K562 (cell line): ENCODE measurements around the gene CHN1. TPM values are rescaled to one million over a fixed set of nuclear protein-coding genes. Genes with fewer than 3 reads are reported as not detected.

Source experiments
- ATAC-seq: fragments of 200-7000 bp; cut with Tn5 transposase; 3 replicates; pipeline ENCODE4 v1.9.1; 2020; ENCODE audit warnings: moderate library complexity
- BruUV-seq: library from RNA; stranded (reverse); fragments of 400-500 nt; replicated peaks from 2 replicates; lab custom pipeline; 2021; lab: Mats Ljungman, UMichigan
- CTCF ChIA-PET: fragments of 300-600 bp; formaldehyde crosslinking; extraction: SDS; loops from one replicate; lab custom pipeline; 2021; ENCODE audit warnings: low intra/inter-chr PET ratio; lab: Yijun Ruan, JAX
- POLR2A ChIA-PET: fragments of 300-600, 350-650 bp; sonication (Branson Sonifier 250); formaldehyde crosslinking; extraction: SDS; loops from one replicate; lab custom pipeline; 2021; ENCODE audit warnings: antibody characterized with exemption, inconsistent platforms; lab: Yijun Ruan, JAX
- DNase-seq, 4 experiments: peaks; one replicate each; pipeline versions ENCODE4 v3.0.0 to v3.0.0-alpha.2; 2011 to 2018; ENCODE audit warnings: low spot score in 3 of 4, mixed read lengths in 3 of 4; ENCODE audit errors: extremely low read depth in 1 of 4
- FAIRE-seq: peaks from 2 replicates; lab custom pipeline; 2011; peaks lifted over from hg19 to GRCh38; lab: Jason Lieb, UNC
- H2AFZ ChIP-seq: 2 replicates; pipeline ENCODE4 v1.6.0; 2011; ENCODE audit warnings: low read depth, low read length, control low read depth, inconsistent platforms
- H3K27ac ChIP-seq: fragments of 200-600 bp; 3 replicates; pipeline ENCODE4 v1.8.0; 2011; ENCODE audit warnings: low read depth, mild to moderate bottlenecking, control low read depth, inconsistent platforms, low read length, moderate library complexity, mixed read lengths; ENCODE audit errors: extremely low read depth
- H3K27me3 ChIP-seq, 2 experiments: fragments of 300-600 bp in 1 of 2; 2 replicates in 1 of 2; 3 replicates in 1 of 2; pipeline versions ENCODE4 v1.6.0 to v1.8.0; 2011; ENCODE audit warnings: inconsistent platforms in 2 of 2, low read length in 2 of 2, mild to moderate bottlenecking in 1 of 2, mixed read lengths in 1 of 2, moderate library complexity in 1 of 2; ENCODE audit not compliant: control insufficient read depth in 2 of 2, insufficient read depth in 2 of 2
- H3K36me3 ChIP-seq: fragments of 300-600 bp; 3 replicates; pipeline ENCODE4 v1.8.0; 2011; ENCODE audit warnings: mild to moderate bottlenecking, low read length, inconsistent platforms; ENCODE audit not compliant: control insufficient read depth, insufficient read depth
- H3K4me1 ChIP-seq, 2 experiments: fragments of 200-600 bp in 1 of 2; replicated peaks in 1 of 2; 2 replicates in 1 of 2; 3 replicates in 1 of 2; pipeline versions ENCODE4 v1.5.1 to v1.8.0; 2011; ENCODE audit warnings: inconsistent platforms in 2 of 2, low read length in 2 of 2, mild to moderate bottlenecking in 1 of 2, mixed read lengths in 1 of 2, moderate library complexity in 1 of 2; ENCODE audit not compliant: control insufficient read depth in 2 of 2, insufficient read depth in 2 of 2
- H3K4me2 ChIP-seq: 2 replicates; pipeline ENCODE4 v1.6.1; 2011; ENCODE audit warnings: low read length, control low read depth, inconsistent platforms, mixed read lengths; ENCODE audit not compliant: insufficient read depth
- H3K4me3 ChIP-seq: fragments of 200-600 bp; sonication (generic), shearing (Covaris generic); 2 replicates; pipeline ENCODE4 v1.5.1; 2016; ENCODE audit warnings: control low read depth, inconsistent platforms
- H3K79me2 ChIP-seq: fragments of 200-600 bp; 3 replicates; pipeline ENCODE4 v1.8.0; 2011; ENCODE audit warnings: low read length, inconsistent platforms; ENCODE audit not compliant: control insufficient read depth, insufficient read depth
- H3K9ac ChIP-seq, 2 experiments: 2 replicates each; pipeline versions ENCODE4 v1.6.0 to v1.6.1; 2011; ENCODE audit warnings: low read depth in 2 of 2, low read length in 2 of 2, control low read depth in 1 of 2, inconsistent platforms in 1 of 2, mild to moderate bottlenecking in 1 of 2, mixed read lengths in 1 of 2; ENCODE audit not compliant: insufficient read depth in 1 of 2
- H3K9me1 ChIP-seq: one replicate; pipeline ENCODE4 v1.6.0; 2011; ENCODE audit warnings: inconsistent platforms, mild to moderate bottlenecking, low read length, moderate library complexity; ENCODE audit not compliant: control insufficient read depth, insufficient read depth
- H3K9me3 ChIP-seq: replicated peaks from 2 replicates; pipeline ENCODE4 v1.5.1; 2011; ENCODE audit warnings: low read depth, low read length, inconsistent platforms; ENCODE audit not compliant: control insufficient read depth, insufficient read depth
- H4K20me1 ChIP-seq: replicated peaks from 2 replicates; pipeline ENCODE4 v1.6.1; 2011; ENCODE audit warnings: low read length, inconsistent platforms, mixed read lengths; ENCODE audit not compliant: control insufficient read depth, insufficient read depth
- NFIC ChIP-seq: fragments of 450-650 bp; IDR thresholded peaks from 2 replicates; pipeline ENCODE4 v1.6.1; 2017; ENCODE audit warnings: mild to moderate bottlenecking, inconsistent platforms
- RNF2 ChIP-seq: sonication (generic); IDR thresholded peaks from 2 replicates; pipeline ENCODE4 v1.6.1; 2016
- SNIP1 ChIP-seq: fragments of 450-650 bp; IDR thresholded peaks from 2 replicates; pipeline ENCODE4 v1.7.1; 2017; ENCODE audit warnings: low read depth, mild to moderate bottlenecking
- ZNF354B ChIP-seq: fragments of 250-450 bp; sonication (Bioruptor Pico); IDR thresholded peaks from 2 replicates; pipeline ENCODE4 v1.4.0; 2020
- ZNF75A ChIP-seq: fragments of 450-650 bp; formaldehyde crosslinking; IDR thresholded peaks from 2 replicates; pipeline ENCODE4 v1.4.0; 2020; ENCODE audit warnings: mild to moderate bottlenecking
- WGBS: fragments of 100-300 bp; shearing (Covaris generic); methylation state at CpG from one replicate; pipeline ENCODE4 v1.1.6; 2016; ENCODE audit warnings: low coverage, mixed read lengths; ENCODE audit not compliant: insufficient coverage; ENCODE audit errors: missing lambda C conversion rate; 5-methylcytosine and 5-hydroxymethylcytosine counted together
- in situ Hi-C: fragments of 300-500 bp; cut with MboI; formaldehyde crosslinking; loops from 4 replicates; pipeline ENCODE4 v1.15.0; 2018; ENCODE audit warnings: inconsistent platforms, mixed read lengths
- intact Hi-C: fragments of 100-400 bp; cut with micrococcal nuclease; formaldehyde crosslinking; loops from 2 replicates; pipeline ENCODE4 v1.14.2; 2022
- polyA plus RNA-seq, 8 experiments: library from polyadenylated mRNA; depleted of rRNA in 4 of 8; stranded (reverse) in 5 of 8; unstranded in 3 of 8; fragments of >200 nt; fragmentation: Nextera tagmentation in 2 of 8; fragmentation: Illumina TruSeq in 1 of 8; extraction: Ambion mirVana in 2 of 8; extraction: Trizol in 1 of 8; gene quantifications; 2 replicates each; pipeline versions ENCODE4 v1.2.1 to v1.2.3, GENCODE V29; 2011 to 2014; ENCODE audit warnings: inconsistent platforms in 1 of 8, missing spikeins in 1 of 8
- total RNA-seq, 7 experiments: library from RNA; depleted of rRNA in 6 of 7; stranded (reverse); fragments of >200 nt in 6 of 7; fragmentation: Illumina TruSeq in 2 of 7; extraction: Trizol in 2 of 7; gene quantifications; 2 replicates each; pipeline versions ENCODE4 v1.2.1 to v1.2.3, GENCODE V29; 2011 to 2021; ENCODE audit warnings: low replicate concordance in 1 of 7
- TF ChIP-seq, protein P1 (sequence below), 2 experiments: fragments of 450-650 bp in 1 of 2; sonication (generic) in 1 of 2; formaldehyde crosslinking in 1 of 2; IDR thresholded peaks in 1 of 2; conservative IDR thresholded peaks in 1 of 2; 2 replicates each; pipeline versions ENCODE4 v1.6.1 to v1.8.1; 2016 to 2023; ENCODE audit warnings: mild to moderate bottlenecking in 2 of 2, moderate library complexity in 2 of 2, inconsistent platforms in 1 of 2, missing genetic modification reagents in 1 of 2
- TF ChIP-seq, protein P2 (sequence below): sonication (generic); IDR thresholded peaks from 2 replicates; pipeline ENCODE4 v1.6.1; 2016

CHN1 gene
- total and polyA plus RNA-seq, 9 of the 15 experiments (the other 6 are each of a cell fraction or from before 2014, with no cell fraction given), result 0.17 to 2.0 (median 0.87) TPM

DNA sequence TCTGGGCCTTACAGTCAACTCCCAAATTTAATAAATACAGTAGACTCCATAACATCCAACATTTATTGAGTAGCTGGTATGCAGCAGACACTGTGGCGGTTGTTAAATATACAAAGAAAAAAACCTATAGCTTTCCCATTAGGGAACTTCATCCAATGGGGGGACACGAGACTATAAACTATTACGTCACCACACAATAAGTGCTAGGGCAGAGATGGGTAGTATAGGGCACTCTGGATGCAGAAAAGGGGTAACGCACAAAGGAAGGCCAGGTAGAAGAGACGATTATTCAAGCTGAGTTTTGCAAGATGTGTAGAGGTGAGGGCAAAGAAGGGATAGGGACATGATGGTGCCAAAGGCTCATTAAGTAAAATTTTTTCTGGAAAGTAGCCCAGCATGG, 10.8 kb downstream of the CHN1 start:
- no peak for FAIRE-seq
- H4K20me1 ChIP-seq, result no peaks in the 10 kb centered on the region; the same call in 1 of the 2 replicates
- no peak for DNase-seq
- H3K36me3 ChIP-seq, result no peaks in the 10 kb centered on the region
- no peak overlapping the region for H3K9ac ChIP-seq
- no peaks in the 10 kb centered on the region for H3K4me1 ChIP-seq
- ATAC-seq, result no peak
- TF ChIP-seq, protein P1, sequence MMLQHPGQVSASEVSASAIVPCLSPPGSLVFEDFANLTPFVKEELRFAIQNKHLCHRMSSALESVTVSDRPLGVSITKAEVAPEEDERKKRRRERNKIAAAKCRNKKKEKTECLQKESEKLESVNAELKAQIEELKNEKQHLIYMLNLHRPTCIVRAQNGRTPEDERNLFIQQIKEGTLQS (IDR thresholded peaks at IDR 0.05), result peak; percentile 58; the same call in 1 of the 2 replicates
- TF ChIP-seq, protein P1 (CRISPR knock-in tag; conservative IDR thresholded peaks at IDR 0.05), result no peak
- no peak for TF ChIP-seq ZNF75A
- H3K27me3 ChIP-seq, result peaks cover 0 to 16% of the 10 kb centered on the region in 2 experiments; a peak in 4 of 5 replicates
- H3K4me3 ChIP-seq, result no peak overlapping the region
- H3K9me1 ChIP-seq, result no peaks in the 10 kb centered on the region
- CTCF ChIA-PET, result no interaction called here
- 2% methylated on average over 5 of the region's 5 CpGs for WGBS
- no peak overlapping the region for H2AFZ ChIP-seq
- H3K4me2 ChIP-seq, result no peak overlapping the region
- POLR2A ChIA-PET, result no interaction called here
- no TSS peak for BruUV-seq
- intact Hi-C loops (no loop called here), in situ Hi-C loops (no loop called here)
- no peaks in the 10 kb centered on the region for H3K9me3 ChIP-seq
- no peak overlapping the region for H3K27ac ChIP-seq
- no peaks in the 10 kb centered on the region for H3K79me2 ChIP-seq

DNA sequence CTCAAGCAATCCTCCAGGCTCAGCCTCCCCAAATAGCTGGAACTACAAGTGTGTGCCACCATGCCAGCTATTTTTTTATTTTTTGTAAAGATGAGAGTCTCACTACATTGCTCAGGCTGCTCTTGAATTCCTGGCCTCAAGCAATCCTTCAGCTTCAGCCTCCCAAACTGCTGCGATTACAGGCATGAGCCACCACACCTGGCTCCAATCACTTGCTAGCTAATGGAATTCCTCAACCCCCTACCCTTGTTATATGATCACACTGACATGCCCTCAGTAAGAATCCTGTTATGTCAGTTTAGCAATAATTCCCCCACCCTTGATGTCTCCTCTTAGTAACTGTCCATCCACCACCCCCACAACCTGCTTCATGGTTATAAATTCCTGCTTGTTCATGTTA, 12.3 kb downstream of the CHN1 start:
- Histone ChIP-seq H2AFZ (no peak overlapping the region), H3K79me2 (no peaks in the 10 kb centered on the region), H3K27ac (no peak overlapping the region), H3K4me1 (no peaks in the 10 kb centered on the region), H3K27me3 (peaks cover 0 to 15% of the 10 kb centered on the region in 2 experiments; a peak in 3 of 5 replicates), H3K9me3 (no peaks in the 10 kb centered on the region), H4K20me1 (no peaks in the 10 kb centered on the region; the same call in 1 of the 2 replicates), H3K9me1 (no peaks in the 10 kb centered on the region), H3K4me2 (no peak overlapping the region), H3K36me3 (no peaks in the 10 kb centered on the region), H3K9ac (no peak overlapping the region), H3K4me3 (no peak overlapping the region)
- DNase-seq, result no peak
- no peak for FAIRE-seq
- no TSS peak for BruUV-seq
- ChIA-PET POLR2A (interaction anchor here (0.6 kb wide), 1 partner anchor 715 kb away, joined by 3 read pairs; no protein-coding TSS in a partner anchor), CTCF (no interaction called here)
- WGBS, result 11% methylated on average over 1 of the region's 1 CpG
- in situ Hi-C loops, result no loop called here
- TF ChIP-seq NFIC (no peak), RNF2 (no peak), ZNF354B (CRISPR knock-in tag) (no peak), SNIP1 (no peak)
- TF ChIP-seq, protein P2, sequence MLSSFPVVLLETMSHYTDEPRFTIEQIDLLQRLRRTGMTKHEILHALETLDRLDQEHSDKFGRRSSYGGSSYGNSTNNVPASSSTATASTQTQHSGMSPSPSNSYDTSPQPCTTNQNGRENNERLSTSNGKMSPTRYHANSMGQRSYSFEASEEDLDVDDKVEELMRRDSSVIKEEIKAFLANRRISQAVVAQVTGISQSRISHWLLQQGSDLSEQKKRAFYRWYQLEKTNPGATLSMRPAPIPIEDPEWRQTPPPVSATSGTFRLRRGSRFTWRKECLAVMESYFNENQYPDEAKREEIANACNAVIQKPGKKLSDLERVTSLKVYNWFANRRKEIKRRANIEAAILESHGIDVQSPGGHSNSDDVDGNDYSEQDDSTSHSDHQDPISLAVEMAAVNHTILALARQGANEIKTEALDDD, result no peak
- intact Hi-C loops, result no loop called here
- no peak for ATAC-seq
